A673 (cell line): Measurements from ENCODE around the gene ATP6V1G1. TPM values are rescaled to one million over a fixed set of nuclear protein-coding genes. Genes with fewer than 3 reads are reported as not detected.

Experiments
- BruUV-seq: library from RNA; stranded (reverse); fragments of 400-500 nt; replicated peaks from 2 replicates; lab custom pipeline; 2021; lab: Mats Ljungman, UMichigan
- CTCF ChIA-PET: fragments of 300-600 bp; sonication (Branson Sonifier 250); formaldehyde crosslinking; loops from one replicate; lab custom pipeline; 2022; ENCODE audit warnings: antibody characterized with exemption; lab: Charles Lee
- POLR2A ChIA-PET: fragments of 300-600 bp; sonication (Branson Sonifier 250); formaldehyde crosslinking; loops from one replicate; lab custom pipeline; 2022; ENCODE audit warnings: antibody characterized with exemption; ENCODE audit not compliant: low non-redundant PET; lab: Charles Lee
- DNase-seq: peaks from one replicate; pipeline ENCODE4 v3.0.0-alpha.2; 2015; ENCODE audit warnings: low spot score
- H3K27ac ChIP-seq: fragments of 200-600 bp; sonication (generic); 2 replicates; pipeline ENCODE4 v1.5.1; 2016; ENCODE audit warnings: mixed run types, low read depth, mild to moderate bottlenecking, mixed read lengths, antibody characterized with exemption, low read length; ENCODE audit not compliant: poor library complexity, severe bottlenecking
- H3K27me3 ChIP-seq: fragments of 200-600 bp; sonication (generic); replicated peaks from 2 replicates; pipeline ENCODE4 v1.6.1; 2017; ENCODE audit warnings: mixed run types, low read depth, mild to moderate bottlenecking, mixed read lengths, antibody characterized with exemption, low read length; ENCODE audit not compliant: insufficient read depth, poor library complexity
- H3K36me3 ChIP-seq: fragments of 200-600 bp; sonication (generic); 2 replicates; pipeline ENCODE4 v1.6.1; 2016; ENCODE audit warnings: mixed run types, mild to moderate bottlenecking, mixed read lengths, antibody characterized with exemption, low read length; ENCODE audit not compliant: insufficient read depth, poor library complexity, severe bottlenecking
- H3K4me1 ChIP-seq: fragments of 200-600 bp; sonication (generic); 2 replicates; pipeline ENCODE4 v1.6.1; 2017; ENCODE audit warnings: mixed run types, mild to moderate bottlenecking, mixed read lengths, antibody characterized with exemption, low read length; ENCODE audit not compliant: insufficient read depth, poor library complexity, severe bottlenecking
- H3K4me3 ChIP-seq: fragments of 200-600 bp; sonication (generic); 2 replicates; pipeline ENCODE4 v1.5.1; 2016; ENCODE audit warnings: low read depth, mixed run types, mild to moderate bottlenecking, mixed read lengths, low read length; ENCODE audit not compliant: poor library complexity, severe bottlenecking
- H3K9me3 ChIP-seq: fragments of 200-600 bp; sonication (generic); 2 replicates; pipeline ENCODE4 v1.6.1; 2016; ENCODE audit warnings: mixed run types, low read depth, mild to moderate bottlenecking, mixed read lengths, antibody characterized with exemption, low read length; ENCODE audit not compliant: poor library complexity, severe bottlenecking
- CTCF ChIP-seq: fragments of 300-800, 200-600 bp; sonication (generic); conservative IDR thresholded peaks from 2 replicates; pipeline ENCODE4 v1.5.1; 2017; ENCODE audit warnings: low read depth, mild to moderate bottlenecking, antibody characterized with exemption, low read length, moderate library complexity, mixed read lengths
- EZH2 ChIP-seq: fragments of 200-600 bp; sonication (generic); IDR thresholded peaks from 2 replicates; pipeline ENCODE4 v1.6.1; 2017; ENCODE audit warnings: borderline replicate concordance, low read depth, mild to moderate bottlenecking, mixed read lengths, antibody characterized with exemption, low read length; ENCODE audit not compliant: poor library complexity, severe bottlenecking
- intact Hi-C: fragments of 100-400 bp; cut with micrococcal nuclease; formaldehyde crosslinking; loops from one replicate; pipeline ENCODE4 v1.10.0; 2022; ENCODE audit not compliant: unreplicated experiment
- total RNA-seq: library from RNA; stranded (reverse); gene quantifications from 2 replicates; pipeline ENCODE4 v1.2.3, GENCODE V29; 2021

Gene ATP6V1G1
- total RNA-seq, 1 experiment from 2014 or later, result 132 TPM

DNA sequence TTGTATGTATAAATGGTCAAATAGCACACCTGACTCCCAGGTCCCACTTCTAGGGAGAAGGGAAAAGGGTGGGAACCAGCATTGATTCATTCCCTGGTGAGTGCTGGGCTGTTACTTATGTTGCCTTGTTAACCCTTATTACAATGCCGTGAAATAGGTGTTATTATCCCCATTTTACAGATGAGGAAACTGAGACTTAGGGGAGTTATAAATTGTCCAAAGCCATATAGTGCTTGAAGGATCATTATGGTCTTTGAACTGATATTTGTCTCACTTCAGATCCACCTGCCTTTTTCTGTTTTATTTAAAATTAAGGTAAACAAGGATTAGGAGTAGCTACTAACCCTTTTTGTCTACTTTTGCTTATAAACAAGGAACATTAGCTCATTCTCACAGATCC, 40.0 kb downstream of the ATP6V1G1 start:
- no TSS peak for BruUV-seq

DNA sequence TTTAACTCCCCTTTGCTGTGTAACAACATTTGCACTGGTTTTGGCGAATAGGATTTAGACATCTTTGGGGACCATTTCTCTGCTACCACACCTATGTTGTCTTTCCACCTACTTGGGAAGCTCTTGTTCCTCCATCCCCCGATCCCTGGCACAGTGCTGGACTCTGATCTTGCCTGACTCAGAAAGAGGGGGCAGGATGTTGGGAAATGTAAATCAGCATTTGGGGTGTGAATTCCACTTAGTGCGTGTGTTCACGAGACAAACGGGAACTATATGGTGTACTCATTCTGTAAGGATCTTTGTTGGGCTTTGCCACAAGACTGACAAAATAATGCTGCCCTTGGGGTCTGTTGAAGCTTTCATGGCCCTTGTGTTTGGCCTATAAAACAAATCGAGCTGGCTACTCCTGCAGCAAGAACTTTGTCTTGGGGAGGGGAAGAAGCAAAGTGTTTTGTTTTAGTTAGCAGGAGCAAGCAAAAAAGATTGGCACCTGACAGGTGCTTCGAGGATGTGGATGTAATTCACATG, 42.1 kb downstream of the ATP6V1G1 start:
- Histone ChIP-seq H3K9me3 (no peaks in the 10 kb centered on the region), H3K27me3 (no peaks in the 10 kb centered on the region), H3K4me3 (no peak overlapping the region), H3K36me3 (peaks cover 27% of the 10 kb centered on the region), H3K4me1 (no peaks in the 10 kb centered on the region), H3K27ac (no peak overlapping the region)
- TF ChIP-seq EZH2 (no peak), CTCF (no peak)
- CTCF ChIA-PET, result no interaction called here
- intact Hi-C loops, result no loop called here
- BruUV-seq, result no TSS peak
- POLR2A ChIA-PET, result no interaction called here
- no peak for DNase-seq

More for the DNA sequence above, 40.0 kb downstream of the ATP6V1G1 start:
- ChIA-PET POLR2A (no interaction called here), CTCF (no interaction called here)
- H3K4me3 ChIP-seq, result no peak overlapping the region
- TF ChIP-seq EZH2 (no peak), CTCF (no peak)
- H3K4me1 ChIP-seq, result no peaks in the 10 kb centered on the region
- no peaks in the 10 kb centered on the region for H3K9me3 ChIP-seq
- DNase-seq, result no peak
- H3K27ac ChIP-seq, result no peak overlapping the region
- H3K36me3 ChIP-seq, result peaks cover 26% of the 10 kb centered on the region
- H3K27me3 ChIP-seq, result no peaks in the 10 kb centered on the region
- intact Hi-C loops, result no loop called here

DNA sequence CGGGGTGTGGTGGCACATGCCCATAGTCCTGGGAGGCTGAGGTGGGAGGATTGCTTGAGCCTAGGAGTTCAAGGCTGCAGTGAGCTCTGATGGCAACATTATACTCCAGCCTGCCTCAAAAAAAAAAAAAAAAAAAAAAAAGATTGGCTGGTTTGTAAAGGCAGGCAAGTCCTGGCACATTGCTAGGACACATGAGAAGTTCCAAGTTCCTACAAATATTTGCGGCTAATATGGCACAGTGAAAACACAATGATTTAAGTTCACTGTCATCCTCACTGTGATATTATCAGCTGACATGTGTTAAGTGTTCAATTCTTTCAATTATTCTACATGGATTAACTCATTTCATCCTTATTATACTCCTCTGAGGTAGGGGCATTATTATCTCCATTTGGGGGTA, 43.6 kb downstream of the ATP6V1G1 start:
- CTCF ChIA-PET, result no interaction called here
- Histone ChIP-seq H3K27ac (no peak overlapping the region), H3K27me3 (no peaks in the 10 kb centered on the region), H3K9me3 (no peaks in the 10 kb centered on the region), H3K4me3 (no peak overlapping the region), H3K36me3 (peaks cover 27% of the 10 kb centered on the region), H3K4me1 (no peaks in the 10 kb centered on the region)
- BruUV-seq, result no TSS peak
- TF ChIP-seq EZH2 (no peak), CTCF (no peak)
- intact Hi-C loops, result no loop called here
- POLR2A ChIA-PET, result interaction anchor here (0.7 kb wide), 1 partner anchor 216 kb away, joined by 21 read pairs; no protein-coding TSS in a partner anchor
- DNase-seq, result no peak
